IPS DF 6.9 (cell line): Measurements from ENCODE around the gene PPP1R7.
"Not testable (repeated sequence)": the region's sequence is repeated elsewhere in the genome, so short reads cannot be mapped to it uniquely, and the experiment has no call there.

Experiments used
- DNase-seq: peaks from one replicate; pipeline ENCODE4 v3.0.0-alpha.2; 2013; ENCODE audit warnings: low read depth, low spot score
- H3K27ac ChIP-seq: one replicate; pipeline ENCODE4 v1.5.1; 2013; ENCODE audit warnings: low read length, control low read depth
- H3K27me3 ChIP-seq: 2 replicates; pipeline ENCODE4 v1.6.1; 2013; ENCODE audit warnings: mild to moderate bottlenecking, low read length; ENCODE audit not compliant: control insufficient read depth, insufficient read depth
- H3K36me3 ChIP-seq: 2 replicates; pipeline ENCODE4 v1.6.1; 2013; ENCODE audit warnings: low read length; ENCODE audit not compliant: control insufficient read depth, insufficient read depth
- H3K4me1 ChIP-seq: 2 replicates; pipeline ENCODE4 v1.6.1; 2013; ENCODE audit warnings: low read length; ENCODE audit not compliant: control insufficient read depth, insufficient read depth
- H3K4me3 ChIP-seq: 2 replicates; pipeline ENCODE4 v1.5.1; 2013; ENCODE audit warnings: mild to moderate bottlenecking, low read length
- H3K9me3 ChIP-seq: 2 replicates; pipeline ENCODE4 v1.6.1; 2013; ENCODE audit warnings: low read length, inconsistent platforms; ENCODE audit not compliant: control insufficient read depth, insufficient read depth
- WGBS: extraction: QIAGEN DNeasy Blood & Tissue Kit; methylation state at CpG from one replicate; pipeline ENCODE4 v1.1.7; 2013; ENCODE audit warnings: mixed read lengths, missing lambda C conversion rate; ENCODE audit not compliant: insufficient read length, insufficient coverage; 5-methylcytosine and 5-hydroxymethylcytosine counted together

Gene PPP1R7

GRCh38 chr2:241194811-241195210, 44.5 kb downstream of the PPP1R7 start:
- Histone ChIP-seq H3K9me3 (no peaks in the 10 kb centered on the region), H3K36me3 (no peaks in the 10 kb centered on the region), H3K27me3 (no peaks in the 10 kb centered on the region), H3K27ac (no peak overlapping the region), H3K4me1 (no peaks in the 10 kb centered on the region), H3K4me3 (no peak overlapping the region)
- no peak for DNase-seq
- WGBS = no CpG with 5 or more reads among the region's 9 CpGs

GRCh38 chr2:241195506-241196130, 45.4 kb downstream of the PPP1R7 start:
- H3K27ac ChIP-seq = no peak overlapping the region
- H3K4me1 ChIP-seq = no peaks in the 10 kb centered on the region
- no CpG with 5 or more reads among the region's 18 CpGs for WGBS
- no peaks in the 10 kb centered on the region for H3K36me3 ChIP-seq
- no peak for DNase-seq
- no peaks in the 10 kb centered on the region for H3K27me3 ChIP-seq
- no peaks in the 10 kb centered on the region for H3K9me3 ChIP-seq
- no peak overlapping the region for H3K4me3 ChIP-seq

GRCh38 chr2:241197246-241197645, 47.0 kb downstream of the PPP1R7 start:
- WGBS = no CpG with 5 or more reads among the region's 14 CpGs
- not testable (repeated sequence) for H3K4me3 ChIP-seq, H3K36me3 ChIP-seq, H3K4me1 ChIP-seq, DNase-seq, H3K27ac ChIP-seq, H3K9me3 ChIP-seq, H3K27me3 ChIP-seq

- no peak overlapping the region for H3K4me3 ChIP-seq
- whole genome bisulfite sequencing = no CpG with 5 or more reads among the region's 6 CpGs
- H3K4me1 ChIP-seq = no peaks in the 10 kb centered on the region
- H3K9me3 ChIP-seq = no peaks in the 10 kb centered on the region
- no peak overlapping the region for H3K27ac ChIP-seq
- H3K27me3 ChIP-seq = no peaks in the 10 kb centered on the region
- DNase-seq = no peak
- H3K36me3 ChIP-seq = no peaks in the 10 kb centered on the region
These were observed 47.7 kb downstream of the PPP1R7 start for GRCh38 chr2:241197947-241198346.

GRCh38 chr2:241198381-241199279, 48.4 kb downstream of the PPP1R7 start:
- Histone ChIP-seq H3K27me3 (no peaks in the 10 kb centered on the region), H3K9me3 (no peaks in the 10 kb centered on the region), H3K4me3 (no peak overlapping the region)

GRCh38 chr2:241199286-241199685, 49.0 kb downstream of the PPP1R7 start:
- WGBS = no CpG with 5 or more reads among the region's 16 CpGs

More at GRCh38 chr2:241198381-241199279, 48.4 kb downstream of the PPP1R7 start:
- WGBS = no CpG with 5 or more reads among the region's 27 CpGs
- no peaks in the 10 kb centered on the region for H3K4me1 ChIP-seq
- H3K36me3 ChIP-seq = no peaks in the 10 kb centered on the region
- no peak for DNase-seq
- H3K27ac ChIP-seq = no peak overlapping the region

GRCh38 chr2:241199897-241200821, 49.9 kb downstream of the PPP1R7 start:
- H3K4me3 ChIP-seq = no peak overlapping the region
- H3K27me3 ChIP-seq = no peaks in the 10 kb centered on the region
- WGBS = no CpG with 5 or more reads among the region's 42 CpGs
- no peaks in the 10 kb centered on the region for H3K9me3 ChIP-seq
- H3K27ac ChIP-seq = no peak overlapping the region
- no peaks in the 10 kb centered on the region for H3K36me3 ChIP-seq
- DNase-seq = no peak
- H3K4me1 ChIP-seq = no peaks in the 10 kb centered on the region

More at GRCh38 chr2:241199286-241199685, 49.0 kb downstream of the PPP1R7 start:
- no peaks in the 10 kb centered on the region for H3K4me1 ChIP-seq
- no peaks in the 10 kb centered on the region for H3K36me3 ChIP-seq
- no peaks in the 10 kb centered on the region for H3K27me3 ChIP-seq
- no peak overlapping the region for H3K27ac ChIP-seq
- no peaks in the 10 kb centered on the region for H3K9me3 ChIP-seq
- no peak overlapping the region for H3K4me3 ChIP-seq
- DNase-seq = no peak

- Histone ChIP-seq H3K4me1 (no peaks in the 10 kb centered on the region), H3K4me3 (no peak overlapping the region), H3K9me3 (no peaks in the 10 kb centered on the region), H3K36me3 (no peaks in the 10 kb centered on the region), H3K27me3 (no peaks in the 10 kb centered on the region), H3K27ac (no peak overlapping the region)
- no peak for DNase-seq
- WGBS = no CpG with 5 or more reads among the region's 21 CpGs
These were observed 50.6 kb downstream of the PPP1R7 start for GRCh38 chr2:241200822-241201395.

- Histone ChIP-seq H3K4me1 (no peaks in the 10 kb centered on the region), H3K9me3 (no peaks in the 10 kb centered on the region), H3K27me3 (no peaks in the 10 kb centered on the region), H3K36me3 (no peaks in the 10 kb centered on the region), H3K4me3 (no peak overlapping the region), H3K27ac (no peak overlapping the region)
- no peak for DNase-seq
- WGBS = no CpG with 5 or more reads among the region's 24 CpGs
These were observed 51.4 kb downstream of the PPP1R7 start for GRCh38 chr2:241201445-241202267.
